ENCODE data around the gene SFTPA2.
"Not testable (repeated sequence)": the region's sequence is repeated elsewhere in the genome, so short reads cannot be mapped to it uniquely, and the experiment has no call there.

DNA sequence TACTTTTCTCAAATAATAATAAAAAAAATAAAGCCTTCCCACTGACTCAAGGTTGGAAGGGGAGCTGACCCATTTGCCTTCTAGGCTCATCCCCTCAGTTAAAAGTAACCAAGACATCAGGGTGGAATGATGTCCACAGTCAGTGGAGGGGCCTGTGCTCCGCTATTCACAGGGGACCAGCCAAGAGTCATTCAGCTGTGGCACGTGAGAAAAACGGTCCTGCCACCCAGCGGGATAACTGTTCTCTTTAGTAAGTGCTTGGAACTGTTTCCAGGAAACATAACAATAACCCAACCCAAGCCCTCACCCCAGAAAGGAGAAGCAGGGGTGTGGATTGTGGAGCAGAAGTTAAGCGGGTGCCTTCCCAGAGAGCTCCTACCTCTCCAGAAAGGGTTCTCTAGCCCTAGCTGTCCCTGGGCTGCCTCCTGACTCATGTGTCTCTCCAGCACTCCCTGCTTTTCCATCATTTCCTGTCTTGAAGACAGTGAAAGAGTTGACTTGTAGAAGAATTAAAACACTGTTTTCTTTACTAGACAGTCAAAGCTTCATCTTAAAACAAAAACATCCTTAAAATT is 50.2 kb downstream of the SFTPA2 start:
- TF ChIP-seq, protein P1, sequence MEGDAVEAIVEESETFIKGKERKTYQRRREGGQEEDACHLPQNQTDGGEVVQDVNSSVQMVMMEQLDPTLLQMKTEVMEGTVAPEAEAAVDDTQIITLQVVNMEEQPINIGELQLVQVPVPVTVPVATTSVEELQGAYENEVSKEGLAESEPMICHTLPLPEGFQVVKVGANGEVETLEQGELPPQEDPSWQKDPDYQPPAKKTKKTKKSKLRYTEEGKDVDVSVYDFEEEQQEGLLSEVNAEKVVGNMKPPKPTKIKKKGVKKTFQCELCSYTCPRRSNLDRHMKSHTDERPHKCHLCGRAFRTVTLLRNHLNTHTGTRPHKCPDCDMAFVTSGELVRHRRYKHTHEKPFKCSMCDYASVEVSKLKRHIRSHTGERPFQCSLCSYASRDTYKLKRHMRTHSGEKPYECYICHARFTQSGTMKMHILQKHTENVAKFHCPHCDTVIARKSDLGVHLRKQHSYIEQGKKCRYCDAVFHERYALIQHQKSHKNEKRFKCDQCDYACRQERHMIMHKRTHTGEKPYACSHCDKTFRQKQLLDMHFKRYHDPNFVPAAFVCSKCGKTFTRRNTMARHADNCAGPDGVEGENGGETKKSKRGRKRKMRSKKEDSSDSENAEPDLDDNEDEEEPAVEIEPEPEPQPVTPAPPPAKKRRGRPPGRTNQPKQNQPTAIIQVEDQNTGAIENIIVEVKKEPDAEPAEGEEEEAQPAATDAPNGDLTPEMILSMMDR (conservative IDR thresholded peaks at IDR 0.05; ENCODE audit: low read depth in 2 of 2) = not testable (repeated sequence)
- TF ChIP-seq, protein P2, sequence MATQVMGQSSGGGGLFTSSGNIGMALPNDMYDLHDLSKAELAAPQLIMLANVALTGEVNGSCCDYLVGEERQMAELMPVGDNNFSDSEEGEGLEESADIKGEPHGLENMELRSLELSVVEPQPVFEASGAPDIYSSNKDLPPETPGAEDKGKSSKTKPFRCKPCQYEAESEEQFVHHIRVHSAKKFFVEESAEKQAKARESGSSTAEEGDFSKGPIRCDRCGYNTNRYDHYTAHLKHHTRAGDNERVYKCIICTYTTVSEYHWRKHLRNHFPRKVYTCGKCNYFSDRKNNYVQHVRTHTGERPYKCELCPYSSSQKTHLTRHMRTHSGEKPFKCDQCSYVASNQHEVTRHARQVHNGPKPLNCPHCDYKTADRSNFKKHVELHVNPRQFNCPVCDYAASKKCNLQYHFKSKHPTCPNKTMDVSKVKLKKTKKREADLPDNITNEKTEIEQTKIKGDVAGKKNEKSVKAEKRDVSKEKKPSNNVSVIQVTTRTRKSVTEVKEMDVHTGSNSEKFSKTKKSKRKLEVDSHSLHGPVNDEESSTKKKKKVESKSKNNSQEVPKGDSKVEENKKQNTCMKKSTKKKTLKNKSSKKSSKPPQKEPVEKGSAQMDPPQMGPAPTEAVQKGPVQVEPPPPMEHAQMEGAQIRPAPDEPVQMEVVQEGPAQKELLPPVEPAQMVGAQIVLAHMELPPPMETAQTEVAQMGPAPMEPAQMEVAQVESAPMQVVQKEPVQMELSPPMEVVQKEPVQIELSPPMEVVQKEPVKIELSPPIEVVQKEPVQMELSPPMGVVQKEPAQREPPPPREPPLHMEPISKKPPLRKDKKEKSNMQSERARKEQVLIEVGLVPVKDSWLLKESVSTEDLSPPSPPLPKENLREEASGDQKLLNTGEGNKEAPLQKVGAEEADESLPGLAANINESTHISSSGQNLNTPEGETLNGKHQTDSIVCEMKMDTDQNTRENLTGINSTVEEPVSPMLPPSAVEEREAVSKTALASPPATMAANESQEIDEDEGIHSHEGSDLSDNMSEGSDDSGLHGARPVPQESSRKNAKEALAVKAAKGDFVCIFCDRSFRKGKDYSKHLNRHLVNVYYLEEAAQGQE (IDR thresholded peaks at IDR 0.05; ENCODE audit: unreplicated experiment) = not testable (repeated sequence)
- TF ChIP-seq, protein P3, sequence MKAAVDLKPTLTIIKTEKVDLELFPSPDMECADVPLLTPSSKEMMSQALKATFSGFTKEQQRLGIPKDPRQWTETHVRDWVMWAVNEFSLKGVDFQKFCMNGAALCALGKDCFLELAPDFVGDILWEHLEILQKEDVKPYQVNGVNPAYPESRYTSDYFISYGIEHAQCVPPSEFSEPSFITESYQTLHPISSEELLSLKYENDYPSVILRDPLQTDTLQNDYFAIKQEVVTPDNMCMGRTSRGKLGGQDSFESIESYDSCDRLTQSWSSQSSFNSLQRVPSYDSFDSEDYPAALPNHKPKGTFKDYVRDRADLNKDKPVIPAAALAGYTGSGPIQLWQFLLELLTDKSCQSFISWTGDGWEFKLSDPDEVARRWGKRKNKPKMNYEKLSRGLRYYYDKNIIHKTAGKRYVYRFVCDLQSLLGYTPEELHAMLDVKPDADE (IDR thresholded peaks at IDR 0.05) = not testable (repeated sequence)
- TF ChIP-seq CREB1 (CRISPR knock-in tag; IDR thresholded peaks at IDR 0.05; ENCODE audit: low read depth); EZH2 (IDR thresholded peaks at IDR 0.05; ENCODE audit: low read depth, unreplicated experiment): not testable (repeated sequence)

All from GM23338 (cell line).